RWPE2 (cell line): ENCODE measurements around the gene CA5A.
"Not testable (repeated sequence)": the region's sequence is repeated elsewhere in the genome, so short reads cannot be mapped to it uniquely, and the experiment has no call there.

Experiments
- ATAC-seq: fragments of 200-7000 bp; cut with Tn5 transposase; 3 replicates; pipeline ENCODE4 v1.9.1; 2021; ENCODE audit warnings: low read depth
- DNase-seq: peaks from one replicate; pipeline ENCODE4 v3.0.0-alpha.2; 2020; ENCODE audit warnings: low spot score
- H3K27ac ChIP-seq: fragments of 450-650 bp; 2 replicates; pipeline ENCODE4 v1.5.1; 2017; ENCODE audit warnings: mild to moderate bottlenecking; ENCODE audit not compliant: poor library complexity, severe bottlenecking
- H3K27me3 ChIP-seq: fragments of 250-450 bp; sonication (Bioruptor Pico); 2 replicates; pipeline ENCODE4 v1.5.1; 2021; ENCODE audit warnings: mild to moderate bottlenecking, moderate library complexity; ENCODE audit not compliant: insufficient read depth, poor library complexity, severe bottlenecking
- H3K36me3 ChIP-seq: fragments of 250-450 bp; sonication (Bioruptor Pico); 2 replicates; pipeline ENCODE4 v1.5.1; 2020; ENCODE audit warnings: low read depth, mild to moderate bottlenecking, moderate library complexity
- H3K4me1 ChIP-seq: fragments of 250-450 bp; sonication (Bioruptor Pico); 2 replicates; pipeline ENCODE4 v1.5.1; 2021; ENCODE audit warnings: mild to moderate bottlenecking, moderate library complexity; ENCODE audit not compliant: insufficient read depth, poor library complexity, severe bottlenecking
- H3K4me3 ChIP-seq: fragments of 250-450 bp; sonication (Bioruptor Pico); 2 replicates; pipeline ENCODE4 v1.5.1; 2021; ENCODE audit warnings: mild to moderate bottlenecking, moderate library complexity; ENCODE audit not compliant: severe bottlenecking
- H3K9me3 ChIP-seq: fragments of 250-450 bp; sonication (Bioruptor Pico); 2 replicates; pipeline ENCODE4 v1.5.1; 2021; ENCODE audit warnings: mild to moderate bottlenecking, moderate library complexity; ENCODE audit not compliant: severe bottlenecking
- CTCF ChIP-seq: fragments of 450-650 bp; IDR thresholded peaks from one replicate; pipeline ENCODE4 v1.5.1; 2017; ENCODE audit warnings: mild to moderate bottlenecking, moderate library complexity; ENCODE audit not compliant: poor library complexity, severe bottlenecking

CA5A gene

GRCh38 chr16:87936375-87937230 lies at the start of gene CA5A:
CA5A (minus strand) TSS chr16:87936529; CDS start chr16:87936450, 79 bp downstream.
- no peaks in the 10 kb centered on the region for H3K27me3 ChIP-seq
- H3K9me3 ChIP-seq, result no peaks in the 10 kb centered on the region
- no peak within 1 kb of the TSS for H3K27ac ChIP-seq
- H3K4me1 ChIP-seq, result no peaks in the 10 kb centered on the region
- no peak for DNase-seq
- no peak within 1 kb of the TSS for H3K4me3 ChIP-seq
- H3K36me3 ChIP-seq, result no peaks in the 10 kb centered on the region
- ATAC-seq, result no peak
- no peak for TF ChIP-seq CTCF

- H3K4me3 ChIP-seq, H3K9me3 ChIP-seq, H3K4me1 ChIP-seq, H3K36me3 ChIP-seq, H3K27me3 ChIP-seq, H3K27ac ChIP-seq, ATAC-seq, DNase-seq: not testable (repeated sequence)
Observed at GRCh38 chr16:87985493-87985892, 49.2 kb upstream of the CA5A start.

- H3K27me3 ChIP-seq, result no peaks in the 10 kb centered on the region
- H3K9me3 ChIP-seq, result no peaks in the 10 kb centered on the region
- H3K36me3 ChIP-seq, result no peaks in the 10 kb centered on the region
- no peak overlapping the region for H3K4me3 ChIP-seq
- H3K4me1 ChIP-seq, result no peaks in the 10 kb centered on the region
- no peak for TF ChIP-seq CTCF
- H3K27ac ChIP-seq, result no peak overlapping the region
- ATAC-seq (no peak), DNase-seq (no peak)
Observed at GRCh38 chr16:87984632-87985267, 48.4 kb upstream of the CA5A start.

GRCh38 chr16:87984180-87984579 lies 47.9 kb upstream of the CA5A start:
- H3K4me3 ChIP-seq, H3K4me1 ChIP-seq, ATAC-seq, DNase-seq, H3K27ac ChIP-seq, H3K27me3 ChIP-seq, H3K36me3 ChIP-seq, H3K9me3 ChIP-seq: not testable (repeated sequence)

GRCh38 chr16:87983737-87984097 lies 47.4 kb upstream of the CA5A start:
- H3K4me1 ChIP-seq, H3K27ac ChIP-seq, ATAC-seq, H3K4me3 ChIP-seq, H3K36me3 ChIP-seq, DNase-seq, H3K9me3 ChIP-seq, H3K27me3 ChIP-seq: not testable (repeated sequence)

GRCh38 chr16:87983072-87983736 lies 46.9 kb upstream of the CA5A start:
- not testable (repeated sequence) for H3K27me3 ChIP-seq, DNase-seq, H3K4me3 ChIP-seq, H3K36me3 ChIP-seq, H3K9me3 ChIP-seq, H3K4me1 ChIP-seq, H3K27ac ChIP-seq
- ATAC-seq, result peak; percentile 83
